Endothelial cell of umbilical vein (primary cell): ENCODE results near the gene CTPS1. TPM values are rescaled to one million over a fixed set of nuclear protein-coding genes. Genes with fewer than 3 reads are reported as not detected.

Experiments
- BruUV-seq: library from RNA; stranded (reverse); fragments of 400-500 nt; replicated peaks from 2 replicates; lab custom pipeline; 2021; lab: Mats Ljungman, UMichigan
- CTCF ChIA-PET: fragments of 300-600, 350-600 bp; sonication (Branson Sonifier 250); formaldehyde crosslinking; loops from one replicate; lab custom pipeline; 2021; ENCODE audit warnings: antibody characterized with exemption, inconsistent platforms; lab: Charles Lee
- POLR2A ChIA-PET: fragments of 300-600, 350-600 bp; sonication (Branson Sonifier 250); formaldehyde crosslinking; loops from one replicate; lab custom pipeline; 2021; ENCODE audit warnings: antibody characterized with exemption, inconsistent platforms; lab: Charles Lee
- DNase-seq: peaks from one replicate; pipeline ENCODE4 v3.0.0-alpha.2; 2011; ENCODE audit warnings: low read depth, low spot score
- FAIRE-seq: peaks from 2 replicates; lab custom pipeline; 2011; peaks lifted over from hg19 to GRCh38; lab: Jason Lieb, UNC
- H2AFZ ChIP-seq: 2 replicates; pipeline ENCODE4 v1.6.0; 2012; ENCODE audit warnings: low read depth, low read length, control low read depth, inconsistent platforms
- H3K27ac ChIP-seq: 2 replicates; pipeline ENCODE4 v1.5.1; 2011; ENCODE audit warnings: low read depth, mild to moderate bottlenecking, control low read depth, low read length, moderate library complexity; ENCODE audit not compliant: insufficient read depth
- H3K27me3 ChIP-seq, 2 experiments: 2 replicates each; pipeline versions ENCODE4 v1.6.0 to v1.6.1; 2011; ENCODE audit warnings: low read length in 2 of 2, mixed read lengths in 1 of 2; ENCODE audit not compliant: control insufficient read depth in 2 of 2, insufficient read depth in 2 of 2
- H3K36me3 ChIP-seq, 2 experiments: 2 replicates in 1 of 2; 3 replicates in 1 of 2; pipeline ENCODE4 v1.5.1; 2011; ENCODE audit warnings: low read length in 2 of 2, mild to moderate bottlenecking in 1 of 2, moderate library complexity in 1 of 2; ENCODE audit not compliant: control insufficient read depth in 2 of 2, insufficient read depth in 2 of 2; ENCODE audit errors: extremely low read depth in 1 of 2
- H3K4me1 ChIP-seq: 3 replicates; pipeline ENCODE4 v1.5.1; 2011; ENCODE audit warnings: mild to moderate bottlenecking, low read length; ENCODE audit not compliant: control insufficient read depth, insufficient read depth; ENCODE audit errors: extremely low read depth
- H3K4me2 ChIP-seq: 2 replicates; pipeline ENCODE4 v1.6.1; 2011; ENCODE audit warnings: low read length, control low read depth, mixed read lengths; ENCODE audit not compliant: insufficient read depth
- H3K4me3 ChIP-seq, 3 experiments: fragments of 200-600 bp in 1 of 3; sonication (generic), shearing (Covaris generic) in 1 of 3; replicated peaks in 1 of 3; 2 replicates each; pipeline ENCODE4 v1.5.1; 2011 to 2016; ENCODE audit warnings: control low read depth in 3 of 3, low read length in 3 of 3, mild to moderate bottlenecking in 2 of 3, inconsistent platforms in 1 of 3, low read depth in 1 of 3, moderate library complexity in 1 of 3; ENCODE audit not compliant: insufficient read depth in 1 of 3
- H3K79me2 ChIP-seq: 2 replicates; pipeline ENCODE4 v1.6.0; 2012; ENCODE audit warnings: low read length, inconsistent platforms; ENCODE audit not compliant: control insufficient read depth, insufficient read depth
- H3K9ac ChIP-seq: replicated peaks from 2 replicates; pipeline ENCODE3; 2011; ENCODE audit warnings: low read length, control low read depth; ENCODE audit not compliant: insufficient read depth; ENCODE audit errors: extremely low read depth
- H3K9me1 ChIP-seq: replicated peaks from 3 replicates; pipeline ENCODE4 v1.6.0; 2011; ENCODE audit warnings: mild to moderate bottlenecking, low read length; ENCODE audit not compliant: control insufficient read depth, insufficient read depth; ENCODE audit errors: extremely low read depth
- H3K9me3 ChIP-seq: replicated peaks from 2 replicates; pipeline ENCODE4 v1.5.1; 2012; ENCODE audit warnings: low read length, inconsistent platforms; ENCODE audit not compliant: control insufficient read depth, insufficient read depth
- H4K20me1 ChIP-seq: replicated peaks from 2 replicates; pipeline ENCODE3; 2011; ENCODE audit warnings: mild to moderate bottlenecking, low read length; ENCODE audit not compliant: control insufficient read depth, insufficient read depth; ENCODE audit errors: extremely low read depth
- EZH2 ChIP-seq: IDR thresholded peaks from 2 replicates; pipeline ENCODE4 v1.6.1; 2012; ENCODE audit warnings: borderline replicate concordance, low read depth, mild to moderate bottlenecking, moderate library complexity, low read length, inconsistent platforms; ENCODE audit not compliant: severe bottlenecking
- FOS ChIP-seq: IDR thresholded peaks from 2 replicates; pipeline ENCODE4 v1.6.1; 2011; ENCODE audit warnings: mild to moderate bottlenecking, low read length, moderate library complexity, borderline replicate concordance; ENCODE audit not compliant: insufficient read depth
- GATA2 ChIP-seq: IDR thresholded peaks from 2 replicates; pipeline ENCODE4 v1.7.0; 2011; ENCODE audit warnings: low read depth, mild to moderate bottlenecking, moderate library complexity, mixed read lengths, low read length; ENCODE audit not compliant: insufficient read length, insufficient read depth
- JUN ChIP-seq: IDR thresholded peaks from 2 replicates; pipeline ENCODE4 v1.6.1; 2011; ENCODE audit warnings: borderline replicate concordance, low read depth; ENCODE audit not compliant: insufficient read length, insufficient read depth
- MYC ChIP-seq: IDR thresholded peaks from one replicate; pipeline ENCODE4 v1.6.1; 2011; ENCODE audit warnings: mild to moderate bottlenecking, low read depth, low read length
- POLR2A ChIP-seq: IDR thresholded peaks from 2 replicates; pipeline ENCODE4 v1.6.1; 2012; ENCODE audit warnings: low read depth, mild to moderate bottlenecking, control low read depth, low read length
- dilution Hi-C: fragments of 300-500 bp; cut with MboI; formaldehyde crosslinking; loops from one replicate; pipeline ENCODE4 v1.15.0; 2019; ENCODE audit warnings: low sequenced_read_pairs; ENCODE audit not compliant: extremely low pct_ligation_motif_present
- intact Hi-C: fragments of 100-400 bp; cut with micrococcal nuclease; formaldehyde crosslinking; loops from one replicate; pipeline ENCODE4 v1.10.0; 2022
- polyA plus RNA-seq, 4 experiments: library from polyadenylated mRNA; depleted of rRNA in 3 of 4; stranded (reverse) in 3 of 4; unstranded in 1 of 4; fragments of >200 nt; gene quantifications; 2 replicates each; pipeline versions ENCODE4 v1.2.1 to v1.2.3, GENCODE V29; 2011 to 2012; ENCODE audit warnings: missing spikeins in 1 of 4
- total RNA-seq: library from RNA; stranded (reverse); gene quantifications from 2 replicates; pipeline ENCODE4 v1.2.3, GENCODE V29; 2021
- TF ChIP-seq, protein P1 (sequence below): IDR thresholded peaks from 2 replicates; pipeline ENCODE4 v1.6.1; 2011; ENCODE audit not compliant: insufficient read depth, insufficient read length
- TF ChIP-seq, protein P2 (sequence below), 2 donors: IDR thresholded peaks; 1 replicate in 1 of 2; 2 replicates in 1 of 2; pipeline ENCODE4 v1.5.1; 2011; ENCODE audit warnings: low read length in 2 of 2, mild to moderate bottlenecking in 2 of 2, moderate library complexity in 2 of 2, control low read depth in 1 of 2, inconsistent platforms in 1 of 2, low read depth in 1 of 2; ENCODE audit not compliant: insufficient read depth in 1 of 2; ENCODE audit errors: extremely low read depth in 1 of 2

Gene CTPS1
- total and polyA plus RNA-seq, 2 donors (not counting 3 experiments of a cell fraction or from before 2014, with no cell fraction given) = 24.9 to 65.8 TPM

DNA sequence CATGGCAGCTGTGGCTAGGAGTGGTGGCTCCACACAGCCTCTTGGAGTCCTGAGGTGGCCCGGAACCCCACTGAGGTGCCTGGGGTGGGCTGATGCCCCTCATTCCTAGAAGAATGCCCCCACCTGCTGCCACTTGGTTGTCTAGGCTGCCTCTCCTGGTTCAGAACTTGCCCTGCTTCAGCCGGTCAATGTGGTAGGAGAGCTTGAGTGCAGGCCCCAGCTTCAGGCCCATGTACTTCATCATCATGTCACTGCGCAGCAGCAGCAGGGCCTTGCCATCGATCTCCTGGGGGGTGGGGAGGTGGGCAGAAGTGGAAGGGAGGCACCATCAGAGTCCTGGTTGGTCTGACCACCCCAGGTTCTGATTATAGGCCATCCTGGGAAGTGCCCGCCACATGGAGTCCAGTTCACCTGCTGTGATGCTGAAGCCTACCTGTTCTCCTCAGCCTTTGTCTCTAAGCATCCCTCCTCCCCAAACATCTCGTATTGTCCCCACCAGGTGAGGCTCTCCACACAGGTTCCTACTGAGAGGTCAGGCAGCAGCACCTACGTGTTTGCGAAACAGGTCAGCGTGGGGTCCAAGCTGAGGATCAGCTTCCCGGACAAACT is 48.6 kb downstream of the CTPS1 start:
- dilution Hi-C loops = no loop called here
- no peaks in the 10 kb centered on the region for H3K9me3 ChIP-seq
- no peak overlapping the region for H2AFZ ChIP-seq
- ChIA-PET POLR2A (no interaction called here), CTCF (no interaction called here)
- intact Hi-C loops = no loop called here
- H3K9me1 ChIP-seq = no peaks in the 10 kb centered on the region
- no peaks in the 10 kb centered on the region for H3K79me2 ChIP-seq
- no peak overlapping the region for H3K4me3 ChIP-seq
- no peak for TF ChIP-seq EZH2
- no peak for TF ChIP-seq JUN
- TF ChIP-seq GATA2 = no peak
- H3K27ac ChIP-seq = no peak overlapping the region
- H3K9ac ChIP-seq = no peak overlapping the region
- H3K4me1 ChIP-seq = peaks cover 18% of the 10 kb centered on the region
- peaks cover 0 to 19% of the 10 kb centered on the region in 2 experiments for H3K36me3 ChIP-seq
- no peak overlapping the region for H3K4me2 ChIP-seq
- H3K27me3 ChIP-seq = no peaks in the 10 kb centered on the region
- DNase-seq = no peak
- no TSS peak for BruUV-seq
- H4K20me1 ChIP-seq = no peaks in the 10 kb centered on the region
- no peak for FAIRE-seq

DNA sequence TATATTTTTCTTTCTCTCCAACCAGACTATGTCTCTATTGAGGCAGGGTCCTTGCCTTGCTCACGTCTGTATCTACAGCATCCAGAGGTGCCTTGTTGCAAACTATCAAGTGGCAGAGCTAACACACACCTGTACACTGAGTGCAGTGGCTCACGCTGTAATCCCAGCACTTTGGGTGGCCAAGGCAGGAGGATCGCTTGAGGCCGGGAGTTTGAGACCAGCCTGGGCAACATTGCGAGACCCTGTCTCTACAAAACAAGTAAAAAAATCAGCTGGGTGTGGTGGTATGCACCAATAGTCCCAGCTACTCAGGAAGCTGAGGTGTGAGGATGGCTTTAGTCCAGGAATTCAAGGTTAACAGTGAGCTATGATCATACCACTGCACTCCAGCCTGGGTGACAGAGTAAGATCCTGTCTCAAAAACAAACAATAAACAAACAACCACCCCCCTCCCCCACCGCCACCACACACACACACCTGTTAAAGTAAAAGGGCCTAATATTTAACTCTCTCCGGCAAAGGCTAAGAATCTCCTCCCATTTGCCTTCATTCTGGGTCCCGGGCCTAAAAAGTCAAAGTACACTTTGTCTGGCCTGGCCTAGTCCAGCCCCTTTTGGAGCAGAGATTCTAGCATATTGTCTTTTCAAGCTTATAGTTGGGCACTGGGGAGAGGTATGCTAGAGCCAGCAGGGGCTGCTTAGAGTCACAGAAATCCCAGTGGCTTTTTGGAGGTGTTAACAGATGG is 51.5 kb downstream of the CTPS1 start:
- no peaks in the 10 kb centered on the region for H3K27me3 ChIP-seq
- dilution Hi-C loops (no loop called here), intact Hi-C loops (no loop called here)
- FAIRE-seq (no peak), DNase-seq (no peak)
- no peaks in the 10 kb centered on the region for H3K79me2 ChIP-seq
- H4K20me1 ChIP-seq = no peaks in the 10 kb centered on the region
- no peak overlapping the region for H3K4me2 ChIP-seq
- TF ChIP-seq MYC (no peak), POLR2A (no peak), FOS (no peak), GATA2 (no peak)
- TF ChIP-seq, protein P1, sequence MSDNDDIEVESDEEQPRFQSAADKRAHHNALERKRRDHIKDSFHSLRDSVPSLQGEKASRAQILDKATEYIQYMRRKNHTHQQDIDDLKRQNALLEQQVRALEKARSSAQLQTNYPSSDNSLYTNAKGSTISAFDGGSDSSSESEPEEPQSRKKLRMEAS = no peak
- TF ChIP-seq, protein P2, sequence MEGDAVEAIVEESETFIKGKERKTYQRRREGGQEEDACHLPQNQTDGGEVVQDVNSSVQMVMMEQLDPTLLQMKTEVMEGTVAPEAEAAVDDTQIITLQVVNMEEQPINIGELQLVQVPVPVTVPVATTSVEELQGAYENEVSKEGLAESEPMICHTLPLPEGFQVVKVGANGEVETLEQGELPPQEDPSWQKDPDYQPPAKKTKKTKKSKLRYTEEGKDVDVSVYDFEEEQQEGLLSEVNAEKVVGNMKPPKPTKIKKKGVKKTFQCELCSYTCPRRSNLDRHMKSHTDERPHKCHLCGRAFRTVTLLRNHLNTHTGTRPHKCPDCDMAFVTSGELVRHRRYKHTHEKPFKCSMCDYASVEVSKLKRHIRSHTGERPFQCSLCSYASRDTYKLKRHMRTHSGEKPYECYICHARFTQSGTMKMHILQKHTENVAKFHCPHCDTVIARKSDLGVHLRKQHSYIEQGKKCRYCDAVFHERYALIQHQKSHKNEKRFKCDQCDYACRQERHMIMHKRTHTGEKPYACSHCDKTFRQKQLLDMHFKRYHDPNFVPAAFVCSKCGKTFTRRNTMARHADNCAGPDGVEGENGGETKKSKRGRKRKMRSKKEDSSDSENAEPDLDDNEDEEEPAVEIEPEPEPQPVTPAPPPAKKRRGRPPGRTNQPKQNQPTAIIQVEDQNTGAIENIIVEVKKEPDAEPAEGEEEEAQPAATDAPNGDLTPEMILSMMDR (IDR thresholded peaks at IDR 0.05; ENCODE audit: extremely low read depth in 1 of 2, insufficient read depth in 1 of 2, low read depth in 1 of 2, low read length in 2 of 2) = no peak
- H3K9me1 ChIP-seq = no peaks in the 10 kb centered on the region
- CTCF ChIA-PET = no interaction called here
- no peak overlapping the region for H3K4me3 ChIP-seq
- no peak overlapping the region for H2AFZ ChIP-seq
- POLR2A ChIA-PET = no interaction called here
- peaks cover 0 to 21% of the 10 kb centered on the region in 2 experiments for H3K36me3 ChIP-seq
- H3K9me3 ChIP-seq = no peaks in the 10 kb centered on the region
- no peak overlapping the region for H3K9ac ChIP-seq
- BruUV-seq = no TSS peak
- H3K4me1 ChIP-seq = peaks cover 16% of the 10 kb centered on the region
- no peak overlapping the region for H3K27ac ChIP-seq
